IMR-90 (cell line): Measurements from ENCODE around the gene UBAC1. TPM values are rescaled to one million over a fixed set of nuclear protein-coding genes. Genes with fewer than 3 reads are reported as not detected.
A peak's percentile ranks its signal among the peaks of the same experiment; 100 is the strongest.

ENCODE experiments used
- ATAC-seq: fragments of 200-7000 bp; cut with Tn5 transposase; 2 replicates; pipeline ENCODE4 v1.9.1; 2020; ENCODE audit warnings: low read depth, mild to moderate bottlenecking, moderate library complexity
- BruUV-seq: library from RNA; stranded (reverse); fragments of 400-500 nt; replicated peaks from 2 replicates; lab custom pipeline; 2021; lab: Mats Ljungman, UMichigan
- CTCF ChIA-PET: fragments of 300-600 bp; formaldehyde crosslinking; extraction: SDS; loops from one replicate; lab custom pipeline; 2021; ENCODE audit warnings: antibody characterized with exemption; lab: Yijun Ruan, JAX
- POLR2A ChIA-PET: fragments of 300-600 bp; sonication (Branson Sonifier 250); formaldehyde crosslinking; loops from one replicate; lab custom pipeline; 2022; ENCODE audit warnings: antibody characterized with exemption; ENCODE audit not compliant: unreplicated experiment; lab: Charles Lee
- DNase-seq: peaks from one replicate; pipeline ENCODE4 v3.0.0; 2013
- H2AFZ ChIP-seq: replicated peaks from 2 replicates; pipeline ENCODE3; 2013; ENCODE audit warnings: low read length, mild to moderate bottlenecking; ENCODE audit not compliant: poor library complexity
- H2AK5ac ChIP-seq: 2 replicates; pipeline ENCODE4 v1.6.1; 2013; ENCODE audit warnings: low read depth, low read length, inconsistent platforms
- H2AK9ac ChIP-seq: replicated peaks from 2 replicates; pipeline ENCODE3; 2013; ENCODE audit warnings: mild to moderate bottlenecking, low read depth, low read length, moderate library complexity; ENCODE audit not compliant: poor library complexity
- H2BK120ac ChIP-seq: 2 replicates; pipeline ENCODE4 v1.6.1; 2013; ENCODE audit warnings: low read depth, low read length, inconsistent platforms
- H2BK15ac ChIP-seq: 3 replicates; pipeline ENCODE4 v1.6.1; 2013; ENCODE audit warnings: low read depth, low read length, inconsistent platforms
- H2BK20ac ChIP-seq: 2 replicates; pipeline ENCODE4 v1.6.1; 2013; ENCODE audit warnings: low read depth, mild to moderate bottlenecking, inconsistent platforms, low read length, moderate library complexity
- H2BK5ac ChIP-seq: 2 replicates; pipeline ENCODE4 v1.6.1; 2013; ENCODE audit warnings: mild to moderate bottlenecking, low read depth, low read length, inconsistent platforms; ENCODE audit not compliant: poor library complexity, severe bottlenecking
- H3K14ac ChIP-seq: replicated peaks from 2 replicates; pipeline ENCODE4 v1.6.1; 2013; ENCODE audit warnings: low read depth, low read length, inconsistent platforms
- H3K18ac ChIP-seq: 2 replicates; pipeline ENCODE4 v1.6.1; 2013; ENCODE audit warnings: low read depth, low read length, control low read depth
- H3K23ac ChIP-seq: 2 replicates; pipeline ENCODE4 v1.6.1; 2013; ENCODE audit warnings: low read depth, low read length, inconsistent platforms
- H3K27ac ChIP-seq: 2 replicates; pipeline ENCODE4 v1.5.1; 2013; ENCODE audit warnings: mild to moderate bottlenecking, control low read depth, low read length; ENCODE audit not compliant: insufficient read depth
- H3K27me3 ChIP-seq: 2 replicates; pipeline ENCODE4 v1.6.1; 2013; ENCODE audit warnings: low read length; ENCODE audit not compliant: control insufficient read depth, insufficient read depth
- H3K36me3 ChIP-seq: 2 replicates; pipeline ENCODE4 v1.6.1; 2013; ENCODE audit warnings: low read length, mixed read lengths; ENCODE audit not compliant: control insufficient read depth, insufficient read depth
- H3K4ac ChIP-seq: 2 replicates; pipeline ENCODE4 v1.6.1; 2013; ENCODE audit warnings: low read depth, low read length, inconsistent platforms
- H3K4me1 ChIP-seq: 2 replicates; pipeline ENCODE4 v1.6.1; 2013; ENCODE audit warnings: low read length, mixed read lengths; ENCODE audit not compliant: control insufficient read depth, insufficient read depth
- H3K4me2 ChIP-seq: 2 replicates; pipeline ENCODE4 v1.6.1; 2013; ENCODE audit warnings: low read depth, mild to moderate bottlenecking, control low read depth, low read length, moderate library complexity
- H3K4me3 ChIP-seq: 2 replicates; pipeline ENCODE4 v1.5.1; 2013; ENCODE audit warnings: low read depth, mild to moderate bottlenecking, control low read depth, low read length, moderate library complexity; ENCODE audit not compliant: insufficient read depth
- H3K56ac ChIP-seq: 2 replicates; pipeline ENCODE4 v1.6.1; 2013; ENCODE audit warnings: low read length, inconsistent platforms; ENCODE audit not compliant: insufficient read depth; ENCODE audit errors: extremely low read depth
- H3K79me1 ChIP-seq, 2 experiments: 2 replicates each; pipeline ENCODE4 v1.6.1; 2013; ENCODE audit warnings: low read length in 2 of 2, inconsistent platforms in 1 of 2, low read depth in 1 of 2
- H3K9ac ChIP-seq: 2 replicates; pipeline ENCODE4 v1.6.1; 2013; ENCODE audit warnings: low read depth, low read length, control low read depth
- H3K9me1 ChIP-seq: 2 replicates; pipeline ENCODE4 v1.6.1; 2013; ENCODE audit warnings: low read length, inconsistent platforms; ENCODE audit not compliant: insufficient read depth
- H3K9me3 ChIP-seq: 2 replicates; pipeline ENCODE4 v1.6.1; 2013; ENCODE audit warnings: low read length; ENCODE audit not compliant: control insufficient read depth, insufficient read depth
- H4K20me1 ChIP-seq: 2 replicates; pipeline ENCODE4 v1.6.1; 2013; ENCODE audit warnings: low read length, inconsistent platforms; ENCODE audit not compliant: insufficient read depth
- H4K5ac ChIP-seq: 2 replicates; pipeline ENCODE4 v1.6.1; 2013; ENCODE audit warnings: mild to moderate bottlenecking, low read depth, low read length, control low read depth
- H4K8ac ChIP-seq, 2 experiments: 2 replicates each; pipeline ENCODE4 v1.6.1; 2013; ENCODE audit warnings: low read depth in 2 of 2, low read length in 2 of 2, control low read depth in 1 of 2, inconsistent platforms in 1 of 2
- H4K91ac ChIP-seq: 2 replicates; pipeline ENCODE4 v1.6.1; 2013; ENCODE audit warnings: low read depth, low read length, inconsistent platforms; ENCODE audit not compliant: insufficient read depth
- BHLHE40 ChIP-seq: fragments of 150-350 bp; IDR thresholded peaks from 2 replicates; pipeline ENCODE4 v1.6.1; 2016; ENCODE audit warnings: mild to moderate bottlenecking, low read depth, low read length
- CEBPB ChIP-seq: IDR thresholded peaks from 2 replicates; pipeline ENCODE4 v1.6.1; 2012; ENCODE audit warnings: low read depth, low read length, improper control_type of control experiment
- CHD1 ChIP-seq: IDR thresholded peaks from 2 replicates; pipeline ENCODE4 v1.6.1; 2012; ENCODE audit warnings: low read depth, low read length, improper control_type of control experiment
- FOS ChIP-seq: fragments of 150-350 bp; IDR thresholded peaks from 2 replicates; pipeline ENCODE4 v1.6.1; 2016; ENCODE audit warnings: low read depth, low read length
- MAFK ChIP-seq: IDR thresholded peaks from 2 replicates; pipeline ENCODE4 v1.6.1; 2012; ENCODE audit warnings: low read depth, low read length, improper control_type of control experiment
- MAZ ChIP-seq: IDR thresholded peaks from 2 replicates; pipeline ENCODE4 v1.6.1; 2012; ENCODE audit warnings: low read depth, mild to moderate bottlenecking, low read length, improper control_type of control experiment, moderate library complexity, borderline replicate concordance
- MXI1 ChIP-seq: IDR thresholded peaks from 2 replicates; pipeline ENCODE4 v1.6.1; 2012; ENCODE audit warnings: low read depth, mild to moderate bottlenecking, low read length, moderate library complexity, borderline replicate concordance
- NFE2L2 ChIP-seq: fragments of 150-350 bp; IDR thresholded peaks from 2 replicates; pipeline ENCODE4 v1.6.1; 2016; ENCODE audit warnings: low read depth, mild to moderate bottlenecking, low read length
- RCOR1 ChIP-seq: IDR thresholded peaks from 2 replicates; pipeline ENCODE4 v1.6.1; 2012; ENCODE audit warnings: mild to moderate bottlenecking, low read length, improper control_type of control experiment; ENCODE audit not compliant: insufficient replicate concordance
- RFX5 ChIP-seq: IDR thresholded peaks from 2 replicates; pipeline ENCODE4 v1.8.0; 2012; ENCODE audit warnings: low read depth, mild to moderate bottlenecking, low read length, moderate library complexity
- SMC3 ChIP-seq: fragments of 150-350 bp; IDR thresholded peaks from 2 replicates; pipeline ENCODE4 v1.6.1; 2016; ENCODE audit warnings: low read depth, mild to moderate bottlenecking, antibody characterized with exemption, low read length, moderate library complexity
- USF2 ChIP-seq: fragments of 150-350 bp; IDR thresholded peaks from 2 replicates; pipeline ENCODE4 v1.6.1; 2017; ENCODE audit warnings: mild to moderate bottlenecking, antibody characterized with exemption, low read length, low read depth
- WGBS, 2 experiments: methylation state at CpG; one replicate each; pipeline versions ENCODE4 v1.1.5 to v1.1.7; 2013; ENCODE audit warnings: missing lambda C conversion rate in 2 of 2; ENCODE audit not compliant: insufficient read length in 1 of 2; ENCODE audit errors: extremely low coverage in 2 of 2; 5-methylcytosine and 5-hydroxymethylcytosine counted together
- dilution Hi-C: fragments of 300-500 bp; cut with HindIII; formaldehyde crosslinking; loops from one replicate; pipeline ENCODE4 v1.14.3; 2018; ENCODE audit warnings: low sequenced_read_pairs; ENCODE audit not compliant: unreplicated experiment
- in situ Hi-C: fragments of 300-500 bp; cut with MboI; formaldehyde crosslinking; loops from 3 replicates; pipeline ENCODE4 v1.14.3; 2019; ENCODE audit warnings: low sequenced_read_pairs, inconsistent platforms, mixed read lengths
- intact Hi-C: fragments of 100-400 bp; cut with micrococcal nuclease; formaldehyde crosslinking; loops from 2 replicates; pipeline ENCODE4 v1.10.0; 2022
- polyA plus RNA-seq, 3 experiments: library from polyadenylated mRNA; depleted of rRNA; stranded (reverse); fragments of >200 nt; gene quantifications; 2 replicates each; pipeline ENCODE4 v1.2.3, GENCODE V29; 2012; ENCODE audit warnings: low replicate concordance in 1 of 3
- total RNA-seq: library from RNA; depleted of rRNA; stranded (reverse); fragments of >200 nt; gene quantifications from 2 replicates; pipeline ENCODE4 v1.2.3, GENCODE V29; 2012
- TF ChIP-seq, protein P1 (sequence below): fragments of 150-350 bp; IDR thresholded peaks from 2 replicates; pipeline ENCODE4 v1.6.1; 2016; ENCODE audit warnings: low read depth, mild to moderate bottlenecking, low read length, moderate library complexity, borderline replicate concordance

Gene UBAC1
- total and polyA plus RNA-seq, 2 of the 4 experiments (the other 2 are of a cell fraction), result 25.3 to 33.9 TPM

DNA sequence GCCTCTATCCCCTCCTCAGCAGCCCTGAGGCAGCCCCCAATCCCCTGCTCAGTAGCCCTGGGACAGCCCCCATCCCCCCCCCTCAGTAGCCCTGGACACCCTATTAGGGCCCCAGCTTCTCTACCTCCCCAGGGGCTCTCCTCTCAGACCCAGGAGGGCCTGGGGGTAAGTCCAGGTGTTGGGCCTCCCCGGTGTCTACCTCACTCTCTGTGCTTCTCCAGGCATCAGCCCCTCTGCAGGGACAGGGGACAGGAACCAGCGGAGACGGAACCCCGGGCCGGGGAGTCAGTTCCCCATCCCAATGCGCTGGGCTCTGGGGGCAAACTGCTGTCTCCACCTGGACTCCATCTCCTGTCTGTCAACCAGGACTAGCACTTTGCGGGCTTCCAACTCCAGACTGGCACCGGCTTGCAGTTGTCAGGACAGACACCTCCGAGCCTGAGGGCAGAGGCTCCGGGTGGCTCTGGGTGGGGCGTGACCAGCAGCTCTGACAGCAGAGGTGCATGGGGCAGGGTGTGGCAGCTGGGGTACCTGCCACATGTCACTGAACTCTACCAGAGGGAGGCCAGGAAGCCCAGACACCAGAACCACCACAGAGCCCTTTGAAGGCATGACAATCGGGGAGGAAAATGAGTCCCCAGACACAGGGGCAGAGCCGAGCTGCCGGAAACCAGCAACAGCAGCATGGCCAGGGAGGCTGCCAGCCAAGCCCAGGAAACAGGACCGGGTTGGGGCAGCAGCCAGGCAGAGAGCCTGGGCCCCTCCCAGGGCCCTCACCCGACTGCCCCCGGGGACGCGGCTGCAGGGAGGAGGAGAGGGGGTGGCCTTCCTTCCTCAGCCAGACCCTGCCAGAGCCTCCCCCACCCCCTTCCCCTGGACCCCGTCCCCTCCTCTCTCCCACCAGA, 17.7 kb upstream of the UBAC1 start:
- H3K79me1 ChIP-seq, result no peaks in the 10 kb centered on the region
- H4K20me1 ChIP-seq, result no peaks in the 10 kb centered on the region; the same call in 1 of the 2 replicates
- POLR2A ChIA-PET, result interaction anchor here (0.5 kb wide), 1 partner anchor 178 kb away, joined by 3 read pairs; no protein-coding TSS in a partner anchor
- no peak overlapping the region for H3K23ac ChIP-seq
- in situ Hi-C loops, result no loop called here
- TF ChIP-seq, protein P1, sequence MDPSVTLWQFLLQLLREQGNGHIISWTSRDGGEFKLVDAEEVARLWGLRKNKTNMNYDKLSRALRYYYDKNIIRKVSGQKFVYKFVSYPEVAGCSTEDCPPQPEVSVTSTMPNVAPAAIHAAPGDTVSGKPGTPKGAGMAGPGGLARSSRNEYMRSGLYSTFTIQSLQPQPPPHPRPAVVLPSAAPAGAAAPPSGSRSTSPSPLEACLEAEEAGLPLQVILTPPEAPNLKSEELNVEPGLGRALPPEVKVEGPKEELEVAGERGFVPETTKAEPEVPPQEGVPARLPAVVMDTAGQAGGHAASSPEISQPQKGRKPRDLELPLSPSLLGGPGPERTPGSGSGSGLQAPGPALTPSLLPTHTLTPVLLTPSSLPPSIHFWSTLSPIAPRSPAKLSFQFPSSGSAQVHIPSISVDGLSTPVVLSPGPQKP, result no peak
- TF ChIP-seq USF2 (no peak), CEBPB (no peak), RCOR1 (no peak), RFX5 (no peak), SMC3 (no peak), MAFK (no peak), MAZ (no peak), MXI1 (no peak), NFE2L2 (no peak), FOS (no peak), CHD1 (no peak), BHLHE40 (no peak)
- H3K9me1 ChIP-seq, result no peaks in the 10 kb centered on the region
- H2AFZ ChIP-seq, result no peak overlapping the region
- H4K91ac ChIP-seq, result no peak overlapping the region
- no peak overlapping the region for H2AK5ac ChIP-seq
- peak overlapping the region; percentile 3 for H2AK9ac ChIP-seq
- H4K8ac ChIP-seq, result no peak overlapping the region
- no peak overlapping the region for H3K9ac ChIP-seq
- WGBS, 2 experiments, result 51% methylated on average over 4 of the region's 20 CpGs; no CpG with 5 or more reads in 1 of the 2 experiments
- H3K18ac ChIP-seq, result no peak overlapping the region
- H3K27me3 ChIP-seq, result peaks cover 18% of the 10 kb centered on the region
- H3K36me3 ChIP-seq, result no peaks in the 10 kb centered on the region
- no peak overlapping the region for H3K4me2 ChIP-seq
- H3K9me3 ChIP-seq, result no peaks in the 10 kb centered on the region
- H3K4me1 ChIP-seq, result peaks cover 7% of the 10 kb centered on the region; the same call in 1 of the 2 replicates
- H3K56ac ChIP-seq, result no peak overlapping the region
- H4K5ac ChIP-seq, result no peak overlapping the region
- H2BK15ac ChIP-seq, result no peak overlapping the region
- no peak overlapping the region for H2BK120ac ChIP-seq
- BruUV-seq, result no TSS peak
- no peak overlapping the region for H3K4me3 ChIP-seq
- intact Hi-C loops, result no loop called here
- H2BK5ac ChIP-seq, result no peak overlapping the region
- no peak overlapping the region for H3K4ac ChIP-seq
- no peak overlapping the region for H3K14ac ChIP-seq
- no peak for DNase-seq
- CTCF ChIA-PET, result no interaction called here
- dilution Hi-C loops, result no loop called here
- no peak overlapping the region for H2BK20ac ChIP-seq
- H3K27ac ChIP-seq, result no peak overlapping the region
- no peak; the same call in 1 of the 2 replicates for ATAC-seq
